ENCODE measurements around the gene EGR2. TPM values are rescaled to one million over a fixed set of nuclear protein-coding genes. Genes with fewer than 3 reads are reported as not detected.

Gene EGR2
- total and polyA plus RNA-seq, 2 donors (not counting 3 experiments of a cell fraction or from before 2014, with no cell fraction given) = 0.46 to 0.47 TPM

GRCh38 chr10:62858364-62858763, 42.2 kb upstream of the EGR2 start:
- Histone ChIP-seq H3K4me1 (ENCODE audit: control insufficient read depth, extremely low read depth, insufficient read depth, low read length) (no peaks in the 10 kb centered on the region), H2AFZ (ENCODE audit: low read depth, low read length) (no peak overlapping the region), H3K9me1 (replicated peaks; ENCODE audit: control insufficient read depth, extremely low read depth, insufficient read depth, low read length) (no peaks in the 10 kb centered on the region), H3K79me2 (ENCODE audit: control insufficient read depth, insufficient read depth, low read length) (no peaks in the 10 kb centered on the region), H3K27ac (ENCODE audit: insufficient read depth, low read depth, low read length) (no peak overlapping the region), H3K9me3 (replicated peaks; ENCODE audit: control insufficient read depth, insufficient read depth, low read length) (no peaks in the 10 kb centered on the region), H4K20me1 (replicated peaks; ENCODE audit: control insufficient read depth, extremely low read depth, insufficient read depth, low read length) (no peaks in the 10 kb centered on the region), H3K27me3 (ENCODE audit: control insufficient read depth in 2 of 2, insufficient read depth in 2 of 2, low read length in 2 of 2) (no peaks in the 10 kb centered on the region), H3K9ac (replicated peaks; ENCODE audit: extremely low read depth, insufficient read depth, low read length) (no peak overlapping the region), H3K4me2 (ENCODE audit: insufficient read depth, low read length) (no peak overlapping the region), H3K36me3 (ENCODE audit: control insufficient read depth in 2 of 2, extremely low read depth in 1 of 2, insufficient read depth in 2 of 2, low read length in 2 of 2) (no peaks in the 10 kb centered on the region), H3K4me3 (replicated peaks in 1 of 3; ENCODE audit: insufficient read depth in 1 of 3, low read depth in 1 of 3, low read length in 3 of 3) (no peak overlapping the region)
- TF ChIP-seq CTCF (IDR thresholded peaks at IDR 0.05; ENCODE audit: extremely low read depth in 1 of 2, insufficient read depth in 1 of 2, low read depth in 1 of 2, low read length in 2 of 2) = no peak
- TF ChIP-seq POLR2AphosphoS5 (IDR thresholded peaks at IDR 0.05; ENCODE audit: insufficient read depth, low read depth, low read length) = no peak
- TF ChIP-seq POLR2A (IDR thresholded peaks at IDR 0.05; ENCODE audit: low read depth, low read length) = no peak
- TF ChIP-seq JUN (IDR thresholded peaks at IDR 0.05; ENCODE audit: borderline replicate concordance, insufficient read depth, insufficient read length, low read depth) = no peak
- no peak for TF ChIP-seq MYC (IDR thresholded peaks at IDR 0.05; ENCODE audit: low read depth, low read length)
- no peak for TF ChIP-seq EZH2 (IDR thresholded peaks at IDR 0.05; ENCODE audit: borderline replicate concordance, low read depth, low read length, severe bottlenecking)
- no peak for TF ChIP-seq MAX (IDR thresholded peaks at IDR 0.05; ENCODE audit: insufficient read depth, insufficient read length)
- no peak for TF ChIP-seq GATA2 (IDR thresholded peaks at IDR 0.05; ENCODE audit: insufficient read depth, insufficient read length, low read depth, low read length)
- TF ChIP-seq FOS (IDR thresholded peaks at IDR 0.05; ENCODE audit: borderline replicate concordance, insufficient read depth, low read length) = no peak
- ChIA-PET CTCF (no interaction called here), POLR2A (no interaction called here)
- intact Hi-C loops (cut with micrococcal nuclease) = no loop called here
- FAIRE-seq = no peak
- dilution Hi-C loops (cut with MboI; ENCODE audit: extremely low pct_ligation_motif_present, low sequenced_read_pairs) = no loop called here
- no peak for DNase-seq (ENCODE audit: low read depth, low spot score)
- no TSS peak for BruUV-seq (replicated peaks)
